ENCODE data around the gene ERG. TPM values are rescaled to one million over a fixed set of nuclear protein-coding genes. Genes with fewer than 3 reads are reported as not detected.

The ERG gene
- polyA plus RNA-seq, 2 of the 4 experiments (the other 2 are of a cell fraction): not detected

DNA sequence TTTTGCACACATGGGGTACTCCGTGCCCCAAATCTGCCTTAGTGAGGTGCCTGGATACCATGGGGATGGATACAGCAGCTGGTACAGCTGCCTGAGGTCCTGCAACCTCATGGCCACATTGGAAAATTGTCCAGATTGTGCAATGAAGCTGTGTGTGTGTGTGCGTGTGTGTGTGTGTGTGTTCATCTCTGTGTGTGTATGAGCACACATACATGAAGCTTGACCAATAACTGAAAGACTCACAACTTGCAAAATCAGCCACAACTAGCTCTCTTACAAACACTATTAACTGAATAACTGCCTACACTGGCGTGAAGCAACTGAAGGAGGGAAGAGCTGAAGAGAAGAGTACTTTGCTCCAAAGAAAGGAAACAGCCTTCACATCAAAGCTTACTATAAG, 78.1 kb downstream of the ERG start:
- Histone ChIP-seq H3K4me2 (no peak overlapping the region), H3K4me3 (no peak overlapping the region), H3K27ac (no peak overlapping the region), H3K9me3 (no peaks in the 10 kb centered on the region), H3K4me1 (no peaks in the 10 kb centered on the region)
- ChIA-PET POLR2A (no interaction called here), CTCF (interaction anchor here (0.6 to 1.1 kb wide), 2 partner anchors 21 to 105 kb away, joined by 3 read pairs; no protein-coding TSS in a partner anchor)
- TF ChIP-seq MYC (IDR thresholded peaks at IDR 0.05; ENCODE audit: borderline replicate concordance, low read length) (no peak), JUN (IDR thresholded peaks at IDR 0.05) (no peak), POLR2AphosphoS2 (conservative IDR thresholded peaks at IDR 0.05; ENCODE audit: low read length) (no peak), NR3C1 (IDR thresholded peaks at IDR 0.05) (no peak), HOXA7 (CRISPR knock-in tag; IDR thresholded peaks at IDR 0.05) (no peak), SMC3 (IDR thresholded peaks at IDR 0.05) (no peak), EHMT2 (IDR thresholded peaks at IDR 0.05; ENCODE audit: low read depth) (no peak), POLR2A (IDR thresholded peaks at IDR 0.05; ENCODE audit: low read length) (no peak), KDM1A (IDR thresholded peaks at IDR 0.05; ENCODE audit: low read depth) (no peak), PBX3 (IDR thresholded peaks at IDR 0.05) (no peak)
- TF ChIP-seq, protein P1, sequence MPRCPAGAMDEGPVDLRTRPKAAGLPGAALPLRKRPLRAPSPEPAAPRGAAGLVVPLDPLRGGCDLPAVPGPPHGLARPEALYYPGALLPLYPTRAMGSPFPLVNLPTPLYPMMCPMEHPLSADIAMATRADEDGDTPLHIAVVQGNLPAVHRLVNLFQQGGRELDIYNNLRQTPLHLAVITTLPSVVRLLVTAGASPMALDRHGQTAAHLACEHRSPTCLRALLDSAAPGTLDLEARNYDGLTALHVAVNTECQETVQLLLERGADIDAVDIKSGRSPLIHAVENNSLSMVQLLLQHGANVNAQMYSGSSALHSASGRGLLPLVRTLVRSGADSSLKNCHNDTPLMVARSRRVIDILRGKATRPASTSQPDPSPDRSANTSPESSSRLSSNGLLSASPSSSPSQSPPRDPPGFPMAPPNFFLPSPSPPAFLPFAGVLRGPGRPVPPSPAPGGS (IDR thresholded peaks at IDR 0.05): no peak
- TF ChIP-seq, protein P2, sequence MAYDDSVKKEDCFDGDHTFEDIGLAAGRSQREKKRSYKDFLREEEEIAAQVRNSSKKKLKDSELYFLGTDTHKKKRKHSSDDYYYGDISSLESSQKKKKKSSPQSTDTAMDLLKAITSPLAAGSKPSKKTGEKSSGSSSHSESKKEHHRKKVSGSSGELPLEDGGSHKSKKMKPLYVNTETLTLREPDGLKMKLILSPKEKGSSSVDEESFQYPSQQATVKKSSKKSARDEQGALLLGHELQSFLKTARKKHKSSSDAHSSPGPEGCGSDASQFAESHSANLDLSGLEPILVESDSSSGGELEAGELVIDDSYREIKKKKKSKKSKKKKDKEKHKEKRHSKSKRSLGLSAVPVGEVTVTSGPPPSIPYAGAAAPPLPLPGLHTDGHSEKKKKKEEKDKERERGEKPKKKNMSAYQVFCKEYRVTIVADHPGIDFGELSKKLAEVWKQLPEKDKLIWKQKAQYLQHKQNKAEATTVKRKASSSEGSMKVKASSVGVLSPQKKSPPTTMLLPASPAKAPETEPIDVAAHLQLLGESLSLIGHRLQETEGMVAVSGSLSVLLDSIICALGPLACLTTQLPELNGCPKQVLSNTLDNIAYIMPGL (CRISPR knock-in tag; IDR thresholded peaks at IDR 0.05; ENCODE audit: borderline replicate concordance): no peak
- FAIRE-seq (no peak), ATAC-seq (no peak), DNase-seq (ENCODE audit: low read depth in 1 of 2, low spot score in 1 of 2) (no peak)
- WGBS (ENCODE audit: missing lambda C conversion rate): 21% methylated on average over 3 of the region's 3 CpGs

DNA sequence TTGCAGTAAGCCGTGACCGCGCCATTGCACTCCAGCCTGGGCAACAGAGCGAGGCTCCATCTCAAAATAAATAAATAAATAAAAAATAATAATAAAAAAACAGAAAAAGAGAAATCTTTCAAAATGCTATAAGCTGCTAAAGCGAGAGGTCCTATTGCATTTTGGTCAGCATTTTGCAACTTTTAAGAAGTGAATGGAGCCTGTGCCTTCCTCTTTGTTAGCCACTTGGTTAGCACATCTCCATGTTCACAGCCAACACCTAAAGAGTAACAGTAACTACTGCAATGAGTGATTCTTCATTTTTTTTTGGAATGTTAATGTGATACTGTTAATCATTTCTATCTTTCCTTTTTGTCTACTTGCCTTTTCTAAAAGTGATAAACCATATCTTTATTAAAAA, 80.6 kb downstream of the ERG start:
- 74% methylated on average over 5 of the region's 5 CpGs for WGBS (ENCODE audit: missing lambda C conversion rate)
- no peak overlapping the region for H3K4me3 ChIP-seq
- CTCF ChIA-PET: no interaction called here
- no peak for DNase-seq (ENCODE audit: low read depth in 1 of 2, low spot score in 1 of 2)
- no peak overlapping the region for H3K27ac ChIP-seq
- no peaks in the 10 kb centered on the region for H3K4me1 ChIP-seq
- ATAC-seq: no peak
- H3K9me3 ChIP-seq: no peaks in the 10 kb centered on the region
- TF ChIP-seq HDAC2 (IDR thresholded peaks at IDR 0.05) (no peak), HOXB5 (CRISPR knock-in tag; IDR thresholded peaks at IDR 0.05) (no peak), ELK1 (IDR thresholded peaks at IDR 0.05; ENCODE audit: low read depth, low read length) (no peak), SREBF2 (IDR thresholded peaks at IDR 0.05) (no peak), POLR2AphosphoS2 (conservative IDR thresholded peaks at IDR 0.05; ENCODE audit: low read length) (no peak), ZNF302 (CRISPR knock-in tag; IDR thresholded peaks at IDR 0.05) (no peak), RAD21 (conservative IDR thresholded peaks at IDR 0.05 in 1 of 2, IDR thresholded peaks at IDR 0.05 in 1 of 2) (no peak), CHD4 (IDR thresholded peaks at IDR 0.05; ENCODE audit: borderline replicate concordance) (no peak), MAX (IDR thresholded peaks at IDR 0.05) (no peak), RNF2 (IDR thresholded peaks at IDR 0.05; ENCODE audit: borderline replicate concordance, low read depth) (no peak), HOXA7 (CRISPR knock-in tag; IDR thresholded peaks at IDR 0.05) (no peak), PBX3 (IDR thresholded peaks at IDR 0.05) (no peak), ZFP36 (IDR thresholded peaks at IDR 0.05; ENCODE audit: borderline replicate concordance, partially characterized antibody) (no peak), POLR2A (IDR thresholded peaks at IDR 0.05; ENCODE audit: low read length) (no peak)
- FAIRE-seq: no peak
- H3K4me2 ChIP-seq: no peak overlapping the region
- POLR2A ChIA-PET: no interaction called here

Measured in A549 (cell line).